Effector CD4-positive, alpha-beta T cell (primary cell): ENCODE data around the gene SEPTIN5.
"Not testable (repeated sequence)": the region's sequence is repeated elsewhere in the genome, so short reads cannot be mapped to it uniquely, and the experiment has no call there.

Experiments
- DNase-seq: peaks from one replicate; pipeline ENCODE4 v3.0.0-alpha.2; 2020

Gene SEPTIN5

GRCh38 chr22:19721330-19722177 lies 7.3 kb downstream of the SEPTIN5 start:
- DNase-seq: no peak

- no peak for DNase-seq
Measured at GRCh38 chr22:19722178-19722981, 8.1 kb downstream of the SEPTIN5 start.

- no peak for DNase-seq
Measured at GRCh38 chr22:19722982-19723231, 8.6 kb downstream of the SEPTIN5 start.

GRCh38 chr22:19723232-19723982 lies 9.1 kb downstream of the SEPTIN5 start, which contains the start of gene GP1BB:
TSS of gene GP1BB (plus strand) at chr22:19723539. CDS start at chr22:19723570, 31 bp downstream.
- no peak for DNase-seq

- DNase-seq: no peak
Measured at GRCh38 chr22:19723983-19724827, 9.9 kb downstream of the SEPTIN5 start.

- no peak for DNase-seq
Measured at GRCh38 chr22:19724927-19725661, 10.8 kb downstream of the SEPTIN5 start.

- DNase-seq: not testable (repeated sequence)
Measured at GRCh38 chr22:19726064-19726788, 11.9 kb downstream of the SEPTIN5 start.

- DNase-seq: no peak
Measured at GRCh38 chr22:19727310-19728150, 13.2 kb downstream of the SEPTIN5 start.

- DNase-seq: no peak
Measured at GRCh38 chr22:19728271-19728670, 14.0 kb downstream of the SEPTIN5 start.

- no peak for DNase-seq
Measured at GRCh38 chr22:19728836-19729235, 14.5 kb downstream of the SEPTIN5 start.

- no peak for DNase-seq
Measured at GRCh38 chr22:19729507-19729906, 15.2 kb downstream of the SEPTIN5 start.

- DNase-seq: no peak
Measured at GRCh38 chr22:19730198-19730597, 15.9 kb downstream of the SEPTIN5 start.

- DNase-seq: peak; percentile 84
Measured at GRCh38 chr22:19730655-19731360, 16.5 kb downstream of the SEPTIN5 start.

- DNase-seq: no peak
Measured at GRCh38 chr22:19731361-19732135, 17.2 kb downstream of the SEPTIN5 start.

- DNase-seq: no peak
Measured at GRCh38 chr22:19732403-19733113, 18.3 kb downstream of the SEPTIN5 start.

GRCh38 chr22:19733755-19734154 lies 19.5 kb downstream of the SEPTIN5 start:
- DNase-seq: no peak

GRCh38 chr22:19734163-19734562 lies 19.9 kb downstream of the SEPTIN5 start:
- DNase-seq: no peak
